HFFc6 (cell line): ENCODE measurements around the gene ATP2A1. TPM values are rescaled to one million over a fixed set of nuclear protein-coding genes. Genes with fewer than 3 reads are reported as not detected.
"Not testable (repeated sequence)": the region's sequence is repeated elsewhere in the genome, so short reads cannot be mapped to it uniquely, and the experiment has no call there.

Source experiments
- DNase-seq: peaks from one replicate; pipeline ENCODE4 v3.0.0-alpha.2; 2018
- H3K27ac Mint-ChIP-seq: 2 replicates; pipeline ENCODE4 v1.8.0; 2020; ENCODE audit warnings: mild to moderate bottlenecking, mixed read lengths
- H3K27me3 Mint-ChIP-seq: 2 replicates; pipeline ENCODE4 v1.8.0; 2021; ENCODE audit warnings: mild to moderate bottlenecking, moderate library complexity, mixed read lengths; ENCODE audit not compliant: insufficient read depth
- H3K36me3 Mint-ChIP-seq: 2 replicates; pipeline ENCODE4 v1.8.0; 2021; ENCODE audit warnings: low read depth, mixed read lengths
- H3K4me1 Mint-ChIP-seq: 2 replicates; pipeline ENCODE4 v1.8.0; 2020; ENCODE audit warnings: low read depth, mixed read lengths
- H3K4me3 Mint-ChIP-seq: 2 replicates; pipeline ENCODE4 v1.8.0; 2020; ENCODE audit warnings: mild to moderate bottlenecking, moderate library complexity, mixed read lengths
- H3K9me3 Mint-ChIP-seq: 2 replicates; pipeline ENCODE4 v1.8.0; 2020; ENCODE audit warnings: mild to moderate bottlenecking, mixed read lengths
- CTCF ChIP-seq: fragments of 200-600 bp; sonication (generic); IDR thresholded peaks from 2 replicates; pipeline ENCODE4 v1.5.0; 2021; ENCODE audit warnings: antibody characterized with exemption, mild to moderate bottlenecking
- total RNA-seq, 6 experiments: library from RNA; stranded (reverse); fragmentation: NEBNext Ultra II Directional; extraction: Animal tissue kit (Norgen Biotek cat#: 25700); gene quantifications; 2 replicates in 1 of 6; 3 replicates in 5 of 6; pipeline ENCODE4 v1.2.3, GENCODE V29; 2021

Gene ATP2A1
- total RNA-seq, 6 experiments from 2014 or later = 0.26 to 0.85 (median 0.54) TPM

- no peaks in the 10 kb centered on the region; the same call in 1 of the 2 replicates for H3K36me3 Mint-ChIP-seq
- peak overlapping the region; percentile 51 for H3K4me3 Mint-ChIP-seq
- DNase-seq = no peak
- H3K9me3 Mint-ChIP-seq = no peaks in the 10 kb centered on the region; the same call in 1 of the 2 replicates
- H3K4me1 Mint-ChIP-seq = peaks cover 18% of the 10 kb centered on the region
- no peak for TF ChIP-seq CTCF
- peaks cover 10% of the 10 kb centered on the region for H3K27me3 Mint-ChIP-seq
- peak overlapping the region; percentile 9; the same call in 1 of the 2 replicates for H3K27ac Mint-ChIP-seq
These were observed 2.7 kb downstream of the ATP2A1 start for GRCh38 chr16:28880955-28881354.

GRCh38 chr16:28881565-28881964 lies 3.3 kb downstream of the ATP2A1 start:
- H3K27me3 Mint-ChIP-seq, H3K27ac Mint-ChIP-seq, H3K36me3 Mint-ChIP-seq, H3K9me3 Mint-ChIP-seq, H3K4me3 Mint-ChIP-seq, DNase-seq: not testable (repeated sequence)
- H3K4me1 Mint-ChIP-seq = peaks cover 18% of the 10 kb centered on the region

- Mint-ChIP-seq H3K4me1 (peaks cover 18% of the 10 kb centered on the region), H3K36me3 (no peaks in the 10 kb centered on the region; the same call in 1 of the 2 replicates), H3K4me3 (no peak overlapping the region), H3K9me3 (no peaks in the 10 kb centered on the region; the same call in 1 of the 2 replicates), H3K27me3 (peaks cover 5% of the 10 kb centered on the region), H3K27ac (no peak overlapping the region)
- no peak for TF ChIP-seq CTCF
- no peak for DNase-seq
These were observed 4.4 kb downstream of the ATP2A1 start for GRCh38 chr16:28882551-28883160.

- no peaks in the 10 kb centered on the region; the same call in 1 of the 2 replicates for H3K9me3 Mint-ChIP-seq
- peaks cover 4% of the 10 kb centered on the region for H3K27me3 Mint-ChIP-seq
- no peak for TF ChIP-seq CTCF
- peaks cover 18% of the 10 kb centered on the region for H3K4me1 Mint-ChIP-seq
- DNase-seq = no peak
- no peaks in the 10 kb centered on the region; the same call in 1 of the 2 replicates for H3K36me3 Mint-ChIP-seq
- H3K4me3 Mint-ChIP-seq = no peak overlapping the region
- H3K27ac Mint-ChIP-seq = no peak overlapping the region
These were observed 5.1 kb downstream of the ATP2A1 start for GRCh38 chr16:28883221-28883996.

- Mint-ChIP-seq H3K9me3 (no peaks in the 10 kb centered on the region; the same call in 1 of the 2 replicates), H3K4me3 (no peak overlapping the region), H3K4me1 (peaks cover 12% of the 10 kb centered on the region), H3K27ac (no peak overlapping the region), H3K27me3 (peaks cover 4% of the 10 kb centered on the region), H3K36me3 (no peaks in the 10 kb centered on the region; the same call in 1 of the 2 replicates)
- no peak for DNase-seq
- TF ChIP-seq CTCF = no peak
These were observed 5.8 kb downstream of the ATP2A1 start for GRCh38 chr16:28884045-28884444.

GRCh38 chr16:28886945-28887344 lies 8.7 kb downstream of the ATP2A1 start:
- H3K4me1 Mint-ChIP-seq = no peaks in the 10 kb centered on the region
- no peak overlapping the region for H3K4me3 Mint-ChIP-seq
- H3K36me3 Mint-ChIP-seq = no peaks in the 10 kb centered on the region
- no peak for TF ChIP-seq CTCF
- no peak for DNase-seq
- no peak overlapping the region for H3K27ac Mint-ChIP-seq
- H3K9me3 Mint-ChIP-seq = no peaks in the 10 kb centered on the region
- peaks cover 2% of the 10 kb centered on the region for H3K27me3 Mint-ChIP-seq

- H3K4me1 Mint-ChIP-seq, H3K4me3 Mint-ChIP-seq, H3K27me3 Mint-ChIP-seq, H3K9me3 Mint-ChIP-seq, DNase-seq, H3K36me3 Mint-ChIP-seq, H3K27ac Mint-ChIP-seq: not testable (repeated sequence)
These were observed 12.1 kb downstream of the ATP2A1 start for GRCh38 chr16:28890355-28890754.
